ENCODE results near the gene GAGE12F.
"Not testable (repeated sequence)": the region's sequence is repeated elsewhere in the genome, so short reads cannot be mapped to it uniquely, and the experiment has no call there.

GRCh38 chrX:49560542-49560941 is at the start of gene GAGE12F:
- not testable (repeated sequence) for TF ChIP-seq CTCF (IDR thresholded peaks at IDR 0.05 in 2 of 3, conservative IDR thresholded peaks at IDR 0.05 in 1 of 3; ENCODE audit: borderline replicate concordance in 1 of 3, insufficient read depth in 1 of 3, low read depth in 2 of 3, low read length in 2 of 3); TCF7L2 (IDR thresholded peaks at IDR 0.05; ENCODE audit: borderline replicate concordance, extremely low read depth, insufficient read depth, insufficient read length); POLR2A (IDR thresholded peaks at IDR 0.05; ENCODE audit: borderline replicate concordance, extremely low read depth, insufficient read depth, insufficient read length); ZNF274 (IDR thresholded peaks at IDR 0.05; ENCODE audit: low read depth, low read length); MAX (IDR thresholded peaks at IDR 0.05)

All from HCT116 (cell line).